HepG2 (cell line): Measurements from ENCODE around the gene CHDH. TPM values are rescaled to one million over a fixed set of nuclear protein-coding genes. Genes with fewer than 3 reads are reported as not detected.
A peak's percentile ranks its signal among the peaks of the same experiment; 100 is the strongest.

Experiments used
- ATAC-seq: fragments of 200-7000 bp; cut with Tn5 transposase; 3 replicates; pipeline ENCODE4 v1.9.1; 2020; ENCODE audit warnings: mild to moderate bottlenecking, moderate library complexity
- BruUV-seq: library from RNA; stranded (reverse); fragments of 400-500 nt; replicated peaks from 2 replicates; lab custom pipeline; 2021; lab: Mats Ljungman, UMichigan
- CTCF ChIA-PET: fragments of 300-600 bp; formaldehyde crosslinking; extraction: SDS; loops from one replicate; lab custom pipeline; 2021; ENCODE audit warnings: low total read pairs, inconsistent platforms, low intra/inter-chr PET ratio; lab: Yijun Ruan, JAX
- POLR2A ChIA-PET: fragments of 350-600 bp; sonication (Branson Sonifier 250); formaldehyde crosslinking; loops from one replicate; lab custom pipeline; 2020; ENCODE audit warnings: antibody characterized with exemption, inconsistent platforms; lab: Yijun Ruan, JAX
- DNase-seq: peaks from one replicate; pipeline ENCODE4 v3.0.0-alpha.2; 2015; ENCODE audit warnings: low spot score
- FAIRE-seq: peaks from 3 replicates; lab custom pipeline; 2011; peaks lifted over from hg19 to GRCh38; lab: Jason Lieb, UNC
- H2AFZ ChIP-seq: one replicate; pipeline ENCODE4 v1.6.1; 2011; ENCODE audit warnings: low read length, inconsistent platforms
- H3K27ac ChIP-seq: fragments of 300-600 bp; 3 replicates; pipeline ENCODE4 v1.8.0; 2011; ENCODE audit warnings: mixed run types, mild to moderate bottlenecking, mixed read lengths, low read length, inconsistent platforms; ENCODE audit not compliant: insufficient read depth; ENCODE audit errors: extremely low read length
- H3K27me3 ChIP-seq, 2 experiments: fragments of 200-600 bp in 1 of 2; 2 replicates in 1 of 2; 3 replicates in 1 of 2; pipeline versions ENCODE4 v1.6.0 to v1.8.0; 2011; ENCODE audit warnings: low read length in 2 of 2, mild to moderate bottlenecking in 2 of 2, moderate library complexity in 2 of 2, inconsistent platforms in 1 of 2; ENCODE audit not compliant: insufficient read depth in 2 of 2, control insufficient read depth in 1 of 2
- H3K36me3 ChIP-seq, 2 experiments: fragments of 200-600 bp in 1 of 2; replicated peaks in 1 of 2; 2 replicates in 1 of 2; 3 replicates in 1 of 2; pipeline versions ENCODE4 v1.5.1 to v1.8.0; 2011; ENCODE audit warnings: low read length in 2 of 2, inconsistent platforms in 1 of 2; ENCODE audit not compliant: insufficient read depth in 2 of 2, control insufficient read depth in 1 of 2
- H3K4me1 ChIP-seq: 2 replicates; pipeline ENCODE4 v1.5.1; 2012; ENCODE audit warnings: low read length, inconsistent platforms; ENCODE audit not compliant: insufficient read depth
- H3K4me2 ChIP-seq: 2 replicates; pipeline ENCODE4 v1.6.0; 2011; ENCODE audit warnings: low read depth, low read length, inconsistent platforms
- H3K4me3 ChIP-seq, 3 experiments: fragments of 200-600 bp in 1 of 3; sonication (generic), shearing (Covaris generic) in 1 of 3; replicated peaks in 1 of 3; 2 replicates each; pipeline ENCODE4 v1.5.1; 2011 to 2016; ENCODE audit warnings: low read length in 3 of 3, inconsistent platforms in 2 of 3, low read depth in 2 of 3, mild to moderate bottlenecking in 2 of 3, control low read depth in 1 of 3, mixed read lengths in 1 of 3; ENCODE audit not compliant: insufficient read depth in 1 of 3
- H3K79me2 ChIP-seq: one replicate; pipeline ENCODE4 v1.6.1; 2011; ENCODE audit warnings: low read length, inconsistent platforms; ENCODE audit not compliant: insufficient read depth
- H3K9ac ChIP-seq: 2 replicates; pipeline ENCODE4 v1.6.0; 2011; ENCODE audit warnings: mild to moderate bottlenecking, low read depth, low read length, inconsistent platforms; ENCODE audit not compliant: insufficient read depth
- H3K9me3 ChIP-seq: 2 replicates; pipeline ENCODE4 v1.5.1; 2012; ENCODE audit warnings: mild to moderate bottlenecking, low read length
- H4K20me1 ChIP-seq: 2 replicates; pipeline ENCODE4 v1.6.0; 2011; ENCODE audit warnings: inconsistent platforms, mild to moderate bottlenecking, low read length, moderate library complexity; ENCODE audit not compliant: insufficient read depth
- ATF1 ChIP-seq: IDR thresholded peaks from 2 replicates; pipeline ENCODE4 v1.6.1; 2016; ENCODE audit warnings: mild to moderate bottlenecking, control low read depth
- HMGXB3 ChIP-seq: sonication (generic); formaldehyde crosslinking; IDR thresholded peaks from 2 replicates; pipeline ENCODE4 v1.4.0; 2020; ENCODE audit warnings: missing genetic modification reagents, borderline replicate concordance
- ZBTB38 ChIP-seq: sonication (generic); formaldehyde crosslinking; IDR thresholded peaks from 2 replicates; pipeline ENCODE4 v1.5.1; 2020; ENCODE audit warnings: mild to moderate bottlenecking, missing genetic modification reagents
- ZNF501 ChIP-seq: sonication (generic); formaldehyde crosslinking; IDR thresholded peaks from 2 replicates; pipeline ENCODE4 v1.5.1; 2020; ENCODE audit warnings: mild to moderate bottlenecking, moderate library complexity, missing genetic modification reagents
- WGBS: methylation state at CpG from one replicate; pipeline ENCODE4 v1.1.6; 2017; ENCODE audit warnings: low lambda C conversion rate; 5-methylcytosine and 5-hydroxymethylcytosine counted together
- in situ Hi-C: cut with HindIII; loops from 2 replicates; pipeline ENCODE4 v1.10.0; 2017; ENCODE audit warnings: low pct_unique_long_range_greater_than_20kb; ENCODE audit not compliant: extremely low pct_ligation_motif_present
- intact Hi-C: fragments of 100-400 bp; cut with micrococcal nuclease; formaldehyde crosslinking; loops from one replicate; pipeline ENCODE4 v1.10.0; 2022; ENCODE audit not compliant: unreplicated experiment
- polyA plus RNA-seq, 8 experiments: library from polyadenylated mRNA; depleted of rRNA in 3 of 8; stranded (reverse) in 7 of 8; unstranded in 1 of 8; fragments of >200 nt; fragmentation: Illumina TruSeq in 4 of 8; extraction: Trizol in 4 of 8; gene quantifications; 2 replicates each; pipeline versions ENCODE4 v1.2.1 to v1.2.3, GENCODE V29; 2011 to 2016; ENCODE audit warnings: low read depth in 4 of 8, missing spikeins in 1 of 8, mixed read lengths in 1 of 8; ENCODE audit not compliant: insufficient read depth in 1 of 8
- total RNA-seq, 5 experiments: library from RNA; depleted of rRNA; stranded (reverse); fragments of >200 nt; fragmentation: Illumina TruSeq; extraction: Trizol; gene quantifications; 2 replicates each; pipeline ENCODE4 v1.2.3, GENCODE V29; 2016; ENCODE audit warnings: low read depth in 1 of 5

The CHDH gene
- total and polyA plus RNA-seq, 2 of the 13 experiments (the other 11 are each of a cell fraction or from before 2014, with no cell fraction given) = 28.1 to 48.9 TPM

GRCh38 chr3:53830944-53831343 is 15.3 kb downstream of the CHDH start:
- no TSS peak for BruUV-seq
- no peak for DNase-seq
- Histone ChIP-seq H2AFZ (no peak overlapping the region), H4K20me1 (peaks cover 69% of the 10 kb centered on the region), H3K4me3 (no peak overlapping the region), H3K27ac (no peak overlapping the region), H3K4me1 (peaks cover 88% of the 10 kb centered on the region), H3K9me3 (no peaks in the 10 kb centered on the region), H3K4me2 (no peak overlapping the region), H3K36me3 (peaks cover 34 to 75% of the 10 kb centered on the region in 2 experiments), H3K9ac (no peak overlapping the region), H3K79me2 (peaks cover 94% of the 10 kb centered on the region), H3K27me3 (no peaks in the 10 kb centered on the region)
- POLR2A ChIA-PET = interaction anchor here (9.0 kb wide), 1 partner anchor 12 kb away, joined by 71 read pairs; no protein-coding TSS in a partner anchor
- FAIRE-seq = no peak
- intact Hi-C loops (no loop called here), in situ Hi-C loops (no loop called here)
- TF ChIP-seq HMGXB3 (no peak), ZBTB38 (CRISPR knock-in tag) (no peak), ATF1 (no peak), ZNF501 (CRISPR knock-in tag) (0 out of 2 replicates have a peak, but pooled peaks have one; percentile 20)
- CTCF ChIA-PET = no interaction called here
- no peak; the same call in 2 of the 3 replicates for ATAC-seq
- 90% methylated on average over 5 of the region's 6 CpGs for WGBS
